Uterus (tissue), 2 donors: Measurements from ENCODE around the gene DPEP2.

Source experiments
- POLR2A ChIP-seq, 2 donors: fragments of 450-650 bp; IDR thresholded peaks; one replicate each; pipeline ENCODE4 v1.6.1; 2016; ENCODE audit warnings: antibody characterized with exemption in 2 of 2, mild to moderate bottlenecking in 1 of 2, moderate library complexity in 1 of 2
- TF ChIP-seq, protein P1 (sequence below), 4 experiments: fragments of 200-600 bp in 2 of 4; fragments of 450-650 bp in 2 of 4; sonication (generic) in 2 of 4; IDR thresholded peaks; one replicate each; pipeline ENCODE4 v1.5.1; 2016 to 2019; ENCODE audit warnings: antibody characterized with exemption in 4 of 4, mild to moderate bottlenecking in 2 of 4, moderate library complexity in 1 of 4

DNA sequence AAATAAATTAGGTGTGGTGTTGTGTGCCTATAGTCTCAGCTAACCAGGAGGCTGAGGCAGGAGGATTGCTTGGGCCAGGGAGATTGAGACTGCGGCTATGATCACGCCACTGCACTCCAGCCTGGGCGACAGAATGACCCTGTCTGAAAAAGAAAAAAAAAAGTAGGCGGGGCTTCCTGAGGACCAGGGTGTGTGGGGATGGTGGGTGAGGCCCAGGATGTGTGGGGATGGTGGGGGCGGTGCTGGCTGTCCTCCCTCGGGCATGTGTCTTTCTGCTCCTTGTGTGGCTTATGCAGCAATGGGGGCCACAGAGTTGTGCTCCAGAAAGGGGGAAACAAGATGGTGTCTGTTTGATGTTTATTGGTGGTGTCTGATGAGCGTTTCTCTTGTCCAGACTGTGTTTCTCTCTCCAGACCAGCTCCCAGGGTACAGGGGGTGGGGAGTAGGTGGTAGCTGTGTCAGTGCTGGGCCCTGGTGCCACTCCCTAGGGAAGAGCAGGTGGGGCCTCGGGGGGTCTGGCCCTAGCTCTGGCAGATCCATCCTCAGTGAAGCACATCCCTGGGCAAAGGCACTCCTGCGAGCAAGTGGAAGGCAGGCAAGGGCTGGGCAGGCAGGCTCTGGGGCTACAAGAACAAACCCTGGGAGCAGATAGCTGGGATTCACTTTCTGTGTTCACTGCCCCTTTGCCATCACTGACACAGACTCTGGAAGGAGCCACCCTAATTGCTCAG is 57.6 kb downstream of the DPEP2 start:
- TF ChIP-seq, protein P1, sequence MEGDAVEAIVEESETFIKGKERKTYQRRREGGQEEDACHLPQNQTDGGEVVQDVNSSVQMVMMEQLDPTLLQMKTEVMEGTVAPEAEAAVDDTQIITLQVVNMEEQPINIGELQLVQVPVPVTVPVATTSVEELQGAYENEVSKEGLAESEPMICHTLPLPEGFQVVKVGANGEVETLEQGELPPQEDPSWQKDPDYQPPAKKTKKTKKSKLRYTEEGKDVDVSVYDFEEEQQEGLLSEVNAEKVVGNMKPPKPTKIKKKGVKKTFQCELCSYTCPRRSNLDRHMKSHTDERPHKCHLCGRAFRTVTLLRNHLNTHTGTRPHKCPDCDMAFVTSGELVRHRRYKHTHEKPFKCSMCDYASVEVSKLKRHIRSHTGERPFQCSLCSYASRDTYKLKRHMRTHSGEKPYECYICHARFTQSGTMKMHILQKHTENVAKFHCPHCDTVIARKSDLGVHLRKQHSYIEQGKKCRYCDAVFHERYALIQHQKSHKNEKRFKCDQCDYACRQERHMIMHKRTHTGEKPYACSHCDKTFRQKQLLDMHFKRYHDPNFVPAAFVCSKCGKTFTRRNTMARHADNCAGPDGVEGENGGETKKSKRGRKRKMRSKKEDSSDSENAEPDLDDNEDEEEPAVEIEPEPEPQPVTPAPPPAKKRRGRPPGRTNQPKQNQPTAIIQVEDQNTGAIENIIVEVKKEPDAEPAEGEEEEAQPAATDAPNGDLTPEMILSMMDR (IDR thresholded peaks at IDR 0.05) = no peak
- TF ChIP-seq POLR2A (IDR thresholded peaks at IDR 0.05) = no peak
